ENCODE measurements around the gene SMAD7.

Gene SMAD7

GRCh38 chr18:48894799-48895346 lies 55.9 kb downstream of the SMAD7 start:
- DNase-seq (ENCODE audit: low read depth in 2 of 2) = no peak

- DNase-seq (ENCODE audit: low read depth in 2 of 2) = no peak
Measured at GRCh38 chr18:48893608-48894600, 56.9 kb downstream of the SMAD7 start.

GRCh38 chr18:48893061-48893607 lies 57.6 kb downstream of the SMAD7 start:
- DNase-seq (ENCODE audit: low read depth in 2 of 2) = no peak

GRCh38 chr18:48892146-48892855 lies 58.5 kb downstream of the SMAD7 start:
- DNase-seq (ENCODE audit: low read depth in 2 of 2) = no peak

GRCh38 chr18:48891721-48892120 lies 59.0 kb downstream of the SMAD7 start:
- no peak for DNase-seq (ENCODE audit: low read depth in 2 of 2)

GRCh38 chr18:48889981-48890762 lies 60.6 kb downstream of the SMAD7 start:
- no peak for DNase-seq (ENCODE audit: low read depth in 2 of 2)

GRCh38 chr18:48889115-48889941 lies 61.4 kb downstream of the SMAD7 start:
- DNase-seq (ENCODE audit: low read depth in 2 of 2) = no peak

GRCh38 chr18:48888773-48889080 lies 62.0 kb downstream of the SMAD7 start:
- no peak for DNase-seq (ENCODE audit: low read depth in 2 of 2)

DNA sequence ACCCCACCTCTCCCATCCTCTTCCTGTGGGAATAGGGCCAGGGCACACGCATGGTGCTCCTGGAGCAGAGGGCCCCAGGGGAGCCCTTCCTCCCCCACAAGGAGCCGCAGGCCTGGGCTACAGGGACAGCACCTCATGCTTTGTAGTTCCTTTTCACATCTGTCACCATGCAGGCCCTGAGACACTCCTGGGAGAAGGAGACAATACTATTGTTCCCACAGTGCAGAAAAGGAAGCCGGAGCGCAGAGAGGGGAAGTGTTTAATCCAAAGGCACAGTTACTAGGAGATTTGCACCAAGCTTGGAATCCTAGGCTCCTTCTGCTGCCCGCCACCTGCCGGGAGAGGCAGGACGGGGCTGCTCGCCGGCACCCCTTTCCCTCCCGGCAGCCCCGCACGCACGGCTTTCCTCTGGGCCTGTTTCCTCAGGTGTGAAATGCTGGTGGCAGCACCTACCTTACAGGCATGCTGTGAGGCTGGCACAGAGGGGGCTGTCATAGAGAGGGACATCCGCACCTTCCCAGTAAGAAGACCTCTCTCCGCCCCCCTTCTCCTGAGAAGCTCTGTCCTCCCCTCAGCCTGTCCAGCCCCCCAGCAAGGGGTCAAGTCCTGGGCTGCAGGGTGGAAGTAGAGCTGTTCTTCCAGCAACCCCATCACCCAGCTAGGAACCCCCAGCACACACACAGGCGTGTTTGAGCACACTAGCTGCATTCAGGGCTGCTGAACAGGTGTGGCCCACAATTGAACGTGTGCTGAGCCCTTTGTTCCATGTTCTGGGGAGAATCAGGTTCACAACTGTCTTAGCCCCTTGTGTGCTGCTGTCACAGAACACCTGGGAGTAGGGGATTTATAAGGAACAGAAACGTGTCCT lies 62.6 kb downstream of the SMAD7 start:
- DNase-seq (ENCODE audit: low read depth in 2 of 2) = no peak

DNA sequence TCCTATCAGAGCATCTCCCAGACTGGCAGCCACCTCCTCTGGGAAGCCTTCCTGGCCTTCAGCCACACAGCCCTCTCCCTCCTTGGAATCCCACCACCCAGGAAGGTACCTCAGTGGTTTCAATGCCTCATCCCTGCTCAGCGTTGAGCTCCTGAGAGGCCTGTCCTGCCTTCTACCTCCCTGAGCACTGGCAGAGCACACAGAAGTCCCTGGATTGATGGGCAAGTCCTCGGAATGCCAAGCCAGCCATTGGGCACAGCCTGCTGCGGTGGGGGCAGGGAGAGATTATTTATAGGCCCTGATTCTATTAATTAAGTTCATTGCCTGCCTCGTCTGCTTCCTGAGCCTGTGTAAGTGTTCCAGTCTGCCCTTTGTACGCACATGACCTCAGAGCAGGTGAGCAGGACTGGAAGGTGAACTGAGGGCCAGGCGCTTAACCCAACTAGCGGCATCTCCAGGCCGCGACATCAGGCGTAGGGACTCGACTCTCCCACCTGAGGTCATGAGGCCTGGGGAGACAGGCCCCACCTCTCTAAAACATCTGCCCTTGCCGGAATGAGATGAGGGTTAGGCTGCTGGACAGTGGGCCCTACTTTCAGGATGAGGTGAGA lies 63.4 kb downstream of the SMAD7 start:
- DNase-seq (ENCODE audit: low read depth in 2 of 2) = no peak

DNA sequence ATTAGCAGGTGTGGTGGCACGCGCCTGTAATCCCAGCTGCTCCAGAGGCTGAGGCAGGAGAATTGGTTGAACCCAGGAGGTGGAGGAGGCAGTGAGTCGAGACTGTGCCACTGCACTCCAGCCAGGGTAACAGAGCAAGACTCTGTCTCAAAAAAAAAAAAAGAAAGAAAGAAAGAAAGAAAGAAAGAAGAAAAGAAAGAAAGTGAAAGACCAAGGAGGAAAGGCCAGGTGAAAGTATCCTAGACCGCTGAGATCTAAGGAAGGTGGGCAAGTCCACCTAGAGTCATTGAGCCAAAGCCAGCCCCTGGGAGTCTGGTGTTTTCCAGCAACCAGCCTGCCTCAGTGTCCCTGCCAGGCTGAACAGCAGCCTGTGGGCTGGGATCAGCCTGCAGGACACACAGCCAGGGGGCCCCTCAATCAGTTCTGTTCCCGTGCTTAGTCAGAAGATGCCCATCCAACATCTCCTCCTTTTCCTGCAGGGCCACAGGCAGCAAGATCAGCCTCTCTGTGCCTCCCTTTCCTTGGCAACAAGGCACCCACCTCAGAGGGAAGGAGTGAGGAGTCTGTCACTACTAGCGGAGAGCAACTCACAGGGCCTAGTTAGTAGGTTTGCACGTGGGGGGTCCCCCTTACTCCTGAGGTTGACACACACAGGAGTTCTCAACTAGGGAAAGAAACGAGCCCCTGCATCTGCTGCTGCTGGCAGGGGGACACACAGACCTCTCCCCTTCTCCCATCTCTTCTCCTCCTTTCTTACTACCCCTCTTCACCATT lies 64.1 kb downstream of the SMAD7 start:
- no peak for DNase-seq (ENCODE audit: low read depth in 2 of 2)

DNA sequence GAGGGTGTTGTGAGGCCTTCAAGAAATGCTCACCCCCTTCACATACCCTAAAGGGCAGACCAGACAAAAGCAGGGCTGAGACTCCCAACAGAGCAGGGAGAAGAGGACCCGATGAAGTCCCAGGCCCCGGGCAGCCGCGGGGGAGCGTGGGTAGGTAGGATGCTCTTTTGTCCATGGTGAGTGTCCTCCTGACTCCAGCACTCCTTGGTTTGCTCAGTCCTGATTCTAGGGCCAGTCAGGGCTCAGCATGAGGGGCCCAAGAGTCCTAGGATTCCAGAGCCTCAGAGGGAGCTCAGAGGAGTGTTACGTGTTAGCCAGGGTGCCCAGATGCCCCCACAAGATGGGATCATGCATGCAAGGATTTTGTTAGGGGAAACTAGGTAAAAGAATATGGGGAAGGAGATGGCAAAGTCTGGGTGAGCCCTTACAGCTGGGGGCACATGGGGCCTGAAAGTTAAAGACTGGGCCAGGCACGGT lies 64.8 kb downstream of the SMAD7 start:
- DNase-seq (ENCODE audit: low read depth in 2 of 2) = no peak

DNA sequence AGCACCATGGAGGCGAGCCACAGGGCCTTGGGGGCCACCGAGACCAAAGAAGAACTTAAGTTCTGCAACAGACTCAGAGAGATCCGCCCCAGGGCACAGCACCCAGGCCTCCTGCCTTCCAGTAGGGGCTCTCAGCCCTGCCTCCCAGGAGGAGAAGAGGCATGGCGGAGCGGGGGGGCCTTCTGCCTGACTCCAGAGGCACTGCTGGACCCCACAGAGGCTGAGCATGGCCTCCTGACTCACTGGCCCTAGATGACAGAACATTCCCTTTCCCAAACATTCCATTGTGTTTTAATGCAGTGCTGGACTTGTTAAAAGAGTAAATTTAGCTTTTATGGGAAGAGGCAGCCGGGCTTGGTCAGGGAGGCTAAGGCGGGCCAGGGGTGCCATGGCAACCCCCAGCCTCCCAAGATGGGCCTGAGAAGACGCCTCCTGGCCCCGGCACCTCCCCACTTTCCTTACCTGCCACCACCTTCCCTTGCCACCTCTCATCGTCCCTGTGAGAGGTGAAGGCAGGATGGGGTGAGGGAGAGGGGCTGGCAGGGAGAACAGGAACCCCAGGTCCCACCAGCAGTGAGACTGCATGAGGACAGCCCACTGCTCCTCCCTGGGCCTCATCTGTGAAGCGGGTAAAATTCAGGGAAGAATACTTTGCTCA lies 65.4 kb downstream of the SMAD7 start:
- no peak for DNase-seq (ENCODE audit: low read depth in 2 of 2)

DNA sequence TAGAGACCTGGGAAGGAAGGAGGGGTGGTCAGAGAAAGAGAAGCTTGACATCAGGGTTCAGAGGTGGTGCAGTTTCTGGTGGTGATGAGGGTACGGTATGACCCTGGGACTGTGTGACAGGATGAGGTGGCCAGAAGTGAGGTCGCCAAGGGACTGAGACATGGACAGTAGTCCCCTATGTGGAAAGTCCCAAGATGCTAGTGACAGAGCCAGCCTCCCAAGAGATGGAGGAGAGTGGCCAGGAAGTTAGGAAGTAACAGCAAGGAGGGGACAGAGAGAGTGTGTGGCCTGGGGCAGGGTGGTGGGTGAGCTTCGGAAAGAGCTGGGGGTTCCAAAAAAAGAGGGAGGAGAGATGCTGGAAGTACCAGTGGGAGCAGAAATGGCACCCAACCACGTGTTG lies 66.0 kb downstream of the SMAD7 start:
- no peak for DNase-seq (ENCODE audit: low read depth in 2 of 2)

DNA sequence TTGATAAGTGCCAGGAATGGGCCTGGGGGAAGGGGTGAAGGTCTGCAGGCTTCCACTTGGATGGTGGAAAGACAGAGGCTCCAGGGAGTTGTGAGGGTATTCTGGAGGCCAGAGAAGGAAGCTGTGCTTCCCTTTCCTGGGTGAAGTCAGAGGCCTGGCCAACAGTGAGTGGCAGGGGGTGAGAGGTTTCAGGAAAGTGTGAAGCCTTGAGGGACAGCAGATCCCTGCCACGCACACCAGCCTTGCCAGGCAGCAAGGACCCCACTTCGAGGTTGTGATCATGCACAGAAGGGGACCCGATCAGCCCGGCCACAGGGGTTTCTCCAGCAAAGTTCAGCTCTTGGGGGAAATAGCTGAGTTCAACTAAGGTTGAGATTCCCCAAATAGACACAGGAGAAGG lies 66.5 kb downstream of the SMAD7 start:
- no peak for DNase-seq (ENCODE audit: low read depth in 2 of 2)

GRCh38 chr18:48882379-48882778 lies 68.4 kb downstream of the SMAD7 start:
- no peak for DNase-seq (ENCODE audit: low read depth in 2 of 2)

DNA sequence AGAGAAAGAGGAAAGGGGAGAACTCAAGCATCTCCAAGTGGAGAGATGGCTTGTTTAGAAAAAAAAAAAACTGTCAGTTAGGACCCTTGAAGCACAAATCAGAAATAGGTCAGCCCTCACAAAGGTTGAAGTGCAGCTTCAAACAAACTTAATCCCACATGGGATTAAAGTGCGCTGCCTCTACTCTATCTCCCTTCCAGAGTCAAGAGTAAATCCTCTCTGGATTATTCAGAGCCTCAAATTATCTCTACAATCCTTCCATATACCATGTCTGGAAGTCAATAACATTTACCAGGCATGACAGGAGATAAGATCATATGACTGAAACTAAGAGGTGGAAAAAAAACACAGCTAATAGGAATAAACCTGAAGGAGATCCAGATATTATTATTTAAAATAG lies 69.8 kb downstream of the SMAD7 start:
- no peak for DNase-seq (ENCODE audit: low read depth in 2 of 2)

- DNase-seq (ENCODE audit: low read depth in 2 of 2) = no peak
Measured at GRCh38 chr18:48879008-48879431, 71.7 kb downstream of the SMAD7 start.
